CD8-positive, alpha-beta memory T cell (primary cell): ENCODE measurements around the gene GRID2. TPM values are rescaled to one million over a fixed set of nuclear protein-coding genes. Genes with fewer than 3 reads are reported as not detected.

Experiments used
- CTCF ChIA-PET: fragments of 350-600 bp; sonication (Branson Sonifier 250); formaldehyde crosslinking; loops from one replicate; lab custom pipeline; 2021; ENCODE audit warnings: antibody characterized with exemption; lab: Charles Lee
- POLR2A ChIA-PET: fragments of 350-600 bp; sonication (Branson Sonifier 250); formaldehyde crosslinking; loops from one replicate; lab custom pipeline; 2021; ENCODE audit warnings: antibody characterized with exemption; lab: Charles Lee
- DNase-seq, 5 donors: peaks; one replicate each; pipeline versions ENCODE4 v3.0.0 to v3.0.0-alpha.2; 2020 to 2022; ENCODE audit warnings: mixed read lengths in 1 of 5
- H3K27ac ChIP-seq: one replicate; pipeline ENCODE4 v1.7.0; 2013; ENCODE audit warnings: low read depth, mild to moderate bottlenecking, low read length, moderate library complexity
- H3K27me3 ChIP-seq: 2 replicates; pipeline ENCODE4 v1.7.0; 2013; ENCODE audit warnings: low read length, mild to moderate bottlenecking; ENCODE audit not compliant: insufficient read depth, poor library complexity, severe bottlenecking
- H3K36me3 ChIP-seq: 2 replicates; pipeline ENCODE4 v1.7.0; 2013; ENCODE audit warnings: mild to moderate bottlenecking, low read length, moderate library complexity; ENCODE audit not compliant: insufficient read depth
- H3K4me1 ChIP-seq: 2 replicates; pipeline ENCODE4 v1.7.0; 2013; ENCODE audit warnings: mild to moderate bottlenecking, low read length, moderate library complexity; ENCODE audit not compliant: insufficient read depth
- H3K4me3 ChIP-seq: 2 replicates; pipeline ENCODE4 v1.7.0; 2013; ENCODE audit warnings: mild to moderate bottlenecking, low read length
- H3K9me3 ChIP-seq: 2 replicates; pipeline ENCODE4 v1.7.0; 2013; ENCODE audit warnings: mild to moderate bottlenecking, low read length
- H3K27ac Mint-ChIP-seq, 8 donors: one replicate each; pipeline ENCODE4 v1.8.0; 2020 to 2021; ENCODE audit warnings: mixed read lengths in 8 of 8, mild to moderate bottlenecking in 6 of 8, inconsistent platforms in 3 of 8, moderate library complexity in 3 of 8
- H3K27me3 Mint-ChIP-seq, 2 donors: one replicate each; pipeline ENCODE4 v1.8.0; 2020 to 2021; ENCODE audit warnings: mixed read lengths in 2 of 2, mild to moderate bottlenecking in 1 of 2, moderate library complexity in 1 of 2
- H3K36me3 Mint-ChIP-seq, 3 donors: one replicate each; pipeline ENCODE4 v1.8.0; 2020 to 2021; ENCODE audit warnings: mixed read lengths in 3 of 3, inconsistent platforms in 1 of 3, mild to moderate bottlenecking in 1 of 3
- H3K4me1 Mint-ChIP-seq, 3 donors: one replicate each; pipeline ENCODE4 v1.8.0; 2020 to 2021; ENCODE audit warnings: mixed read lengths in 3 of 3, inconsistent platforms in 1 of 3, mild to moderate bottlenecking in 1 of 3
- H3K4me3 Mint-ChIP-seq, 7 donors: one replicate each; pipeline ENCODE4 v1.8.0; 2020 to 2021; ENCODE audit warnings: mixed read lengths in 7 of 7, mild to moderate bottlenecking in 6 of 7, moderate library complexity in 4 of 7, inconsistent platforms in 2 of 7
- H3K9me3 Mint-ChIP-seq, 5 donors: one replicate each; pipeline ENCODE4 v1.8.0; 2020 to 2022; ENCODE audit warnings: mixed read lengths in 5 of 5, mild to moderate bottlenecking in 3 of 5, moderate library complexity in 2 of 5, inconsistent platforms in 1 of 5
- polyA plus RNA-seq: library from polyadenylated mRNA; unstranded; fragments of 300-500 nt; fragmentation: Illumina TruSeq; gene quantifications from one replicate; pipeline ENCODE4 v1.2.3, GENCODE V29; 2021
- total RNA-seq, 2 experiments: library from RNA; stranded (reverse); gene quantifications; one replicate each; pipeline ENCODE4 v1.2.3, GENCODE V29; 2021

GRID2 gene
- total and polyA plus RNA-seq, 3 experiments from 2014 or later = not detected

- H3K4me3 ChIP-seq = no peak overlapping the region
- H3K9me3 ChIP-seq = no peaks in the 10 kb centered on the region
- no peak for DNase-seq
- H3K36me3 Mint-ChIP-seq = no peaks in the 10 kb centered on the region
- H3K9me3 Mint-ChIP-seq = peaks cover 2 to 32% (median 6%) of the 10 kb centered on the region in 5 donors
- CTCF ChIA-PET = no interaction called here
- no peak overlapping the region for H3K27ac ChIP-seq
- no peaks in the 10 kb centered on the region for H3K27me3 ChIP-seq
- H3K4me1 Mint-ChIP-seq = no peaks in the 10 kb centered on the region
- POLR2A ChIA-PET = no interaction called here
- H3K4me3 Mint-ChIP-seq = no peak overlapping the region
- H3K4me1 ChIP-seq = no peaks in the 10 kb centered on the region
- H3K27ac Mint-ChIP-seq = no peak overlapping the region
- no peaks in the 10 kb centered on the region for H3K27me3 Mint-ChIP-seq
- no peaks in the 10 kb centered on the region for H3K36me3 ChIP-seq
These were observed 540.0 kb downstream of the GRID2 start for GRCh38 chr4:92843784-92844183.

GRCh38 chr4:92847026-92847425, 543.3 kb downstream of the GRID2 start:
- H3K27ac Mint-ChIP-seq = no peak overlapping the region
- ChIA-PET POLR2A (no interaction called here), CTCF (no interaction called here)
- no peaks in the 10 kb centered on the region for H3K27me3 Mint-ChIP-seq
- H3K36me3 ChIP-seq = no peaks in the 10 kb centered on the region
- no peak overlapping the region for H3K4me3 ChIP-seq
- H3K9me3 ChIP-seq = no peaks in the 10 kb centered on the region
- no peak for DNase-seq
- H3K4me1 Mint-ChIP-seq = no peaks in the 10 kb centered on the region
- no peaks in the 10 kb centered on the region for H3K27me3 ChIP-seq
- no peak overlapping the region for H3K27ac ChIP-seq
- no peaks in the 10 kb centered on the region for H3K36me3 Mint-ChIP-seq
- H3K4me1 ChIP-seq = no peaks in the 10 kb centered on the region
- no peak overlapping the region for H3K4me3 Mint-ChIP-seq
- peaks cover 2 to 24% (median 7%) of the 10 kb centered on the region in 5 donors for H3K9me3 Mint-ChIP-seq

- H3K36me3 Mint-ChIP-seq = no peaks in the 10 kb centered on the region
These were observed 558.7 kb downstream of the GRID2 start for GRCh38 chr4:92862509-92862908.

GRCh38 chr4:92864096-92864495, 560.3 kb downstream of the GRID2 start:
- ChIA-PET POLR2A (no interaction called here), CTCF (no interaction called here)
- H3K9me3 Mint-ChIP-seq = peaks cover 6 to 27% (median 13%) of the 10 kb centered on the region in 5 donors
- H3K27ac Mint-ChIP-seq = no peak overlapping the region
- Histone ChIP-seq H3K36me3 (no peaks in the 10 kb centered on the region), H3K4me3 (no peak overlapping the region), H3K27me3 (no peaks in the 10 kb centered on the region), H3K27ac (no peak overlapping the region), H3K9me3 (no peaks in the 10 kb centered on the region), H3K4me1 (no peaks in the 10 kb centered on the region)
- no peaks in the 10 kb centered on the region for H3K36me3 Mint-ChIP-seq
- H3K27me3 Mint-ChIP-seq = no peaks in the 10 kb centered on the region
- no peak overlapping the region for H3K4me3 Mint-ChIP-seq
- H3K4me1 Mint-ChIP-seq = no peaks in the 10 kb centered on the region
- DNase-seq = no peak

More at GRCh38 chr4:92862509-92862908, 558.7 kb downstream of the GRID2 start:
- Histone ChIP-seq H3K4me1 (no peaks in the 10 kb centered on the region), H3K36me3 (no peaks in the 10 kb centered on the region), H3K9me3 (no peaks in the 10 kb centered on the region), H3K27me3 (no peaks in the 10 kb centered on the region), H3K27ac (no peak overlapping the region), H3K4me3 (no peak overlapping the region)
- DNase-seq = no peak
- Mint-ChIP-seq H3K4me3 (no peak overlapping the region), H3K27ac (no peak overlapping the region), H3K4me1 (no peaks in the 10 kb centered on the region), H3K27me3 (no peaks in the 10 kb centered on the region), H3K9me3 (peaks cover 0 to 20% (median 10%) of the 10 kb centered on the region in 5 donors)
- ChIA-PET CTCF (no interaction called here), POLR2A (no interaction called here)

- H3K27me3 Mint-ChIP-seq = no peaks in the 10 kb centered on the region
- no peak overlapping the region for H3K27ac ChIP-seq
- H3K27ac Mint-ChIP-seq = no peak overlapping the region
- no peak overlapping the region for H3K4me3 ChIP-seq
- H3K9me3 Mint-ChIP-seq = peaks cover 2 to 18% (median 14%) of the 10 kb centered on the region in 5 donors
- H3K4me1 Mint-ChIP-seq = no peaks in the 10 kb centered on the region
- H3K36me3 Mint-ChIP-seq = no peaks in the 10 kb centered on the region
- no peaks in the 10 kb centered on the region for H3K4me1 ChIP-seq
- ChIA-PET CTCF (no interaction called here), POLR2A (no interaction called here)
- no peak for DNase-seq
- no peaks in the 10 kb centered on the region for H3K36me3 ChIP-seq
- no peaks in the 10 kb centered on the region for H3K27me3 ChIP-seq
- H3K9me3 ChIP-seq = no peaks in the 10 kb centered on the region
- H3K4me3 Mint-ChIP-seq = no peak overlapping the region
These were observed 568.8 kb downstream of the GRID2 start for GRCh38 chr4:92872604-92873003.

- H3K27me3 Mint-ChIP-seq = no peaks in the 10 kb centered on the region
- no peak overlapping the region for H3K4me3 ChIP-seq
These were observed 581.9 kb downstream of the GRID2 start for GRCh38 chr4:92885632-92886031.

GRCh38 chr4:92952426-92952825, 648.7 kb downstream of the GRID2 start:
- ChIA-PET POLR2A (no interaction called here), CTCF (no interaction called here)
- DNase-seq = no peak
- H3K4me1 ChIP-seq = no peaks in the 10 kb centered on the region
- peaks cover 7 to 15% (median 7%) of the 10 kb centered on the region in 5 donors for H3K9me3 Mint-ChIP-seq
- H3K27ac ChIP-seq = no peak overlapping the region
- no peak overlapping the region for H3K27ac Mint-ChIP-seq
- H3K9me3 ChIP-seq = no peaks in the 10 kb centered on the region
- no peaks in the 10 kb centered on the region for H3K27me3 Mint-ChIP-seq
- no peaks in the 10 kb centered on the region for H3K4me1 Mint-ChIP-seq
- H3K4me3 Mint-ChIP-seq = no peak overlapping the region
- H3K36me3 ChIP-seq = no peaks in the 10 kb centered on the region
- no peaks in the 10 kb centered on the region for H3K27me3 ChIP-seq
- no peaks in the 10 kb centered on the region for H3K36me3 Mint-ChIP-seq
- no peak overlapping the region for H3K4me3 ChIP-seq

More at GRCh38 chr4:92885632-92886031, 581.9 kb downstream of the GRID2 start:
- Mint-ChIP-seq H3K4me1 (no peaks in the 10 kb centered on the region), H3K27ac (no peak overlapping the region), H3K4me3 (no peak overlapping the region), H3K9me3 (peaks cover 6 to 25% (median 10%) of the 10 kb centered on the region in 5 donors), H3K36me3 (no peaks in the 10 kb centered on the region)
- CTCF ChIA-PET = no interaction called here
- Histone ChIP-seq H3K36me3 (no peaks in the 10 kb centered on the region), H3K27me3 (no peaks in the 10 kb centered on the region), H3K4me1 (no peaks in the 10 kb centered on the region), H3K9me3 (no peaks in the 10 kb centered on the region), H3K27ac (no peak overlapping the region)
- POLR2A ChIA-PET = no interaction called here
- DNase-seq = no peak

GRCh38 chr4:92952897-92953296, 649.1 kb downstream of the GRID2 start:
- Mint-ChIP-seq H3K4me3 (no peak overlapping the region), H3K4me1 (no peaks in the 10 kb centered on the region), H3K9me3 (peaks cover 7 to 15% (median 10%) of the 10 kb centered on the region in 5 donors), H3K27ac (no peak overlapping the region), H3K36me3 (no peaks in the 10 kb centered on the region), H3K27me3 (no peaks in the 10 kb centered on the region)
- CTCF ChIA-PET = no interaction called here
- H3K27me3 ChIP-seq = no peaks in the 10 kb centered on the region
- POLR2A ChIA-PET = no interaction called here
- DNase-seq = no peak
- no peak overlapping the region for H3K27ac ChIP-seq
- H3K36me3 ChIP-seq = no peaks in the 10 kb centered on the region
- H3K9me3 ChIP-seq = no peaks in the 10 kb centered on the region
- no peak overlapping the region for H3K4me3 ChIP-seq
- no peaks in the 10 kb centered on the region for H3K4me1 ChIP-seq

- POLR2A ChIA-PET = no interaction called here
- Histone ChIP-seq H3K4me1 (no peaks in the 10 kb centered on the region), H3K4me3 (no peak overlapping the region), H3K9me3 (no peaks in the 10 kb centered on the region), H3K27me3 (no peaks in the 10 kb centered on the region), H3K27ac (no peak overlapping the region), H3K36me3 (no peaks in the 10 kb centered on the region)
- no peak overlapping the region for H3K27ac Mint-ChIP-seq
- H3K36me3 Mint-ChIP-seq = no peaks in the 10 kb centered on the region
- CTCF ChIA-PET = no interaction called here
- no peak overlapping the region for H3K4me3 Mint-ChIP-seq
- no peak for DNase-seq
- H3K4me1 Mint-ChIP-seq = no peaks in the 10 kb centered on the region
- H3K9me3 Mint-ChIP-seq = peaks cover 7 to 15% (median 11%) of the 10 kb centered on the region in 5 donors
- H3K27me3 Mint-ChIP-seq = no peaks in the 10 kb centered on the region
These were observed 649.7 kb downstream of the GRID2 start for GRCh38 chr4:92953462-92953861.
